Type B pancreatic cell (in vitro differentiated cells): ENCODE results near the gene ORC5. TPM values are rescaled to one million over a fixed set of nuclear protein-coding genes. Genes with fewer than 3 reads are reported as not detected.
"Not testable (repeated sequence)": the region's sequence is repeated elsewhere in the genome, so short reads cannot be mapped to it uniquely, and the experiment has no call there.

ENCODE experiments used
- DNase-seq: peaks from one replicate; pipeline ENCODE4 v3.0.0; 2021; ENCODE audit warnings: mixed read lengths; ENCODE audit not compliant: unreplicated experiment; ENCODE audit errors: extremely low spot score
- H3K27ac Mint-ChIP-seq: 2 replicates; pipeline ENCODE4 v1.8.0; 2021; ENCODE audit warnings: mild to moderate bottlenecking, mixed read lengths
- H3K27me3 Mint-ChIP-seq: 2 replicates; pipeline ENCODE4 v1.8.0; 2021; ENCODE audit warnings: mixed read lengths
- H3K36me3 Mint-ChIP-seq: 2 replicates; pipeline ENCODE4 v1.8.0; 2021; ENCODE audit warnings: mixed read lengths
- H3K4me1 Mint-ChIP-seq: one replicate; pipeline ENCODE4 v1.8.0; 2021; ENCODE audit warnings: mixed read lengths; ENCODE audit not compliant: unreplicated experiment
- H3K4me3 Mint-ChIP-seq: 2 replicates; pipeline ENCODE4 v1.8.0; 2021; ENCODE audit warnings: mild to moderate bottlenecking, mixed read lengths
- H3K9me3 Mint-ChIP-seq: 2 replicates; pipeline ENCODE4 v1.8.0; 2021; ENCODE audit warnings: mixed read lengths
- total RNA-seq: library from RNA; stranded (reverse); gene quantifications from 2 replicates; pipeline ENCODE4 v1.2.1, GENCODE V29; 2021; ENCODE audit warnings: low replicate concordance
- TF ChIP-seq, protein P1 (sequence below): fragments of 200-600 bp; sonication (generic); conservative IDR thresholded peaks from 2 replicates; pipeline ENCODE4 v1.5.0; 2021; ENCODE audit warnings: antibody characterized with exemption, mild to moderate bottlenecking

ORC5 gene
- total RNA-seq, 1 donor from 2014 or later: 22.8 TPM

DNA sequence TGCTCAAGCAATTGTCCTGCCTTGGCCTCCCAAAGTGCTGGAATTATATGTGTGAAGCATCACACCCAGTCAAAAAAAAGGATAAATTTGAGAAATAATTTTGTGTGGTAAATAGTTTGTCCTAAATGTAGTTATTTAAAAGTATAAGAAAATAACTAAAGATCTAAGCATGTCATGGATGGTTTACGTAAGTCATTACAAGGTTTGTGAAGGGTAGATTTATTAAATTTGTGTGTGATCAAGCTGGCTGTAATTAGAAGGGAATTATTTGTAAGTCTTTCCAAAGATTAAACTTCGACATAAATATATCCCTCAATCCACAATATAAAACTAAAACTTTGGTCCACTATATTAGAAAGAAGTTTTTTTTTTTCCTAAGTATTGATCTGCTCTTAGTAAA lies 28.6 kb downstream of the ORC5 start:
- Mint-ChIP-seq H3K9me3 (peaks cover 10% of the 10 kb centered on the region), H3K4me3 (no peak overlapping the region), H3K27ac (no peak overlapping the region), H3K36me3 (peaks cover 63% of the 10 kb centered on the region), H3K4me1 (no peaks in the 10 kb centered on the region), H3K27me3 (no peaks in the 10 kb centered on the region)
- no peak for DNase-seq
- TF ChIP-seq, protein P1, sequence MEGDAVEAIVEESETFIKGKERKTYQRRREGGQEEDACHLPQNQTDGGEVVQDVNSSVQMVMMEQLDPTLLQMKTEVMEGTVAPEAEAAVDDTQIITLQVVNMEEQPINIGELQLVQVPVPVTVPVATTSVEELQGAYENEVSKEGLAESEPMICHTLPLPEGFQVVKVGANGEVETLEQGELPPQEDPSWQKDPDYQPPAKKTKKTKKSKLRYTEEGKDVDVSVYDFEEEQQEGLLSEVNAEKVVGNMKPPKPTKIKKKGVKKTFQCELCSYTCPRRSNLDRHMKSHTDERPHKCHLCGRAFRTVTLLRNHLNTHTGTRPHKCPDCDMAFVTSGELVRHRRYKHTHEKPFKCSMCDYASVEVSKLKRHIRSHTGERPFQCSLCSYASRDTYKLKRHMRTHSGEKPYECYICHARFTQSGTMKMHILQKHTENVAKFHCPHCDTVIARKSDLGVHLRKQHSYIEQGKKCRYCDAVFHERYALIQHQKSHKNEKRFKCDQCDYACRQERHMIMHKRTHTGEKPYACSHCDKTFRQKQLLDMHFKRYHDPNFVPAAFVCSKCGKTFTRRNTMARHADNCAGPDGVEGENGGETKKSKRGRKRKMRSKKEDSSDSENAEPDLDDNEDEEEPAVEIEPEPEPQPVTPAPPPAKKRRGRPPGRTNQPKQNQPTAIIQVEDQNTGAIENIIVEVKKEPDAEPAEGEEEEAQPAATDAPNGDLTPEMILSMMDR: no peak

DNA sequence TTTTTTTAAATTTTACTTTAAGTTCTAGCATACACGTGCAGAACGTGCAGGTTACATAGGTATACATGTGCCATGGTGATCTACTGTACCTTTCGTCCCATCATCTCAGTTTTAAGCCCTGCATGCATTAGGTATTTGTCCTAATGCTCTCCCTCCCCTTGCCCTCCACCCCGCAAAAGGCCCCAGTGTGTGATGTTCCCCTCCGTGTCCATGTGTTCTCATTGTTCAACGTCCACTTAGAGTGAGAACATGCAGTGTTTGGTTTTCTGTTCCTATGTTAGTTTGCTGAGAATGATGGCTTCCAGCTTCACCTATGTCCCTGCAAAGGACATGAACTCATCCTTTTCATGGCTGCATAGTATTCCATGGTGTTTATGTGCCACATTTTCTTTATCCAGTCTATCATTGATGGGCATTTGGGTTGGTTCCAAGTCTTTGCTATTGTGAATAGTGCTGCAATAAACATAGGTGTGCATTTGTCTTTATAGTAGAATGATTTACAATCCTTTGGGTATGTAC lies 30.2 kb downstream of the ORC5 start:
- H3K4me1 Mint-ChIP-seq, H3K27me3 Mint-ChIP-seq, DNase-seq, H3K27ac Mint-ChIP-seq, H3K9me3 Mint-ChIP-seq, H3K4me3 Mint-ChIP-seq: not testable (repeated sequence)
- H3K36me3 Mint-ChIP-seq: peaks cover 60% of the 10 kb centered on the region

DNA sequence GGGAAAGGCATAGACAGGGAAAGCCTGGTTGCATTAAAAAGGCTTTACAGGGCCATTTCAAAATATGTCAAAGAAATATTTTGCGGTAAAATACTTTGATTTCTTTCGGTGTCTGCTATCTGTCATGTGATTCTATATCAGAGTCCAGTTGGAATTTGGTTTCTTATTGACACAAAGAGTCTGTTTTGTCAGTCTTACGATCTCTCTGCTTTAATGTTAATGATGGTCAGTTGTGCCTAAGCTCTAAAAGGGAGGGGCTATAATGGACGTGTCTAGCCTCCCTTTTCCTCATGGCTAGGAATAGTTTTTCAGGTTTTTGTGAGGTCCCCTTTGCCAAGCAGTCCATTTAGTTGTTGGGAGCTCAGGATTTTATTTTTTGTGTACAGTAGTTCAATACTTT lies 31.5 kb downstream of the ORC5 start:
- peaks cover 57% of the 10 kb centered on the region for H3K36me3 Mint-ChIP-seq
- no peak for DNase-seq
- H3K27me3 Mint-ChIP-seq: no peaks in the 10 kb centered on the region
- TF ChIP-seq, protein P1: no peak
- H3K27ac Mint-ChIP-seq: no peak overlapping the region
- H3K4me3 Mint-ChIP-seq: no peak overlapping the region
- no peaks in the 10 kb centered on the region for H3K4me1 Mint-ChIP-seq
- H3K9me3 Mint-ChIP-seq: peaks cover 10% of the 10 kb centered on the region

DNA sequence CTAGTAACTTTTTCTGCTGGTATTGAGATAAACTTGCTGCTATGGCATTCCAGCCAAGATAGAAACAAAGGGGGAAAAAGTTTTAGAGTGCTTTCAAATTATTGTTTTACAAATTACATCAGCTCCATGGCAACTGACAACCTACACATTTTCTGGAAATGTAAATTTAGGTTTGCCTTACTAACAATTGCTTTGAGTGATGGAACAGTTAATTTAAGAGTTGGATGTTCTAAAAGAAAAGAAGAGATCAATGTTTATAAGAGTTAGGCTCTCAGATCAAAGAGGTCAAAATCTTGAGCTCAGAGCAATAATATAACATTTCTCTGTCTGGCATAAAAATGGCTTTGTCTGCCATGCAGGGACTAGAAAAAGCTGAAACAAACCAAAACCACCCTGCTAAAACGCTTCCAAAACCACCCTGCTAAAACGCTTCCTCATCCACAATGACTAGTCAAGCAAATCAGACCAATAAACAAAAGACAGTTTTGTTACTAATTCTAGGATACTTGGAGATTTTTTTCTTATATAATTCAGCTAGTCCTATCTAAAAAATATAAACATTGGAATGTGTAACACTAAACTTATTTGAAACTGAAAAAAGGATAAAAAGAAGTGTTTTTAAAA lies 32.3 kb downstream of the ORC5 start:
- TF ChIP-seq, protein P1: no peak

DNA sequence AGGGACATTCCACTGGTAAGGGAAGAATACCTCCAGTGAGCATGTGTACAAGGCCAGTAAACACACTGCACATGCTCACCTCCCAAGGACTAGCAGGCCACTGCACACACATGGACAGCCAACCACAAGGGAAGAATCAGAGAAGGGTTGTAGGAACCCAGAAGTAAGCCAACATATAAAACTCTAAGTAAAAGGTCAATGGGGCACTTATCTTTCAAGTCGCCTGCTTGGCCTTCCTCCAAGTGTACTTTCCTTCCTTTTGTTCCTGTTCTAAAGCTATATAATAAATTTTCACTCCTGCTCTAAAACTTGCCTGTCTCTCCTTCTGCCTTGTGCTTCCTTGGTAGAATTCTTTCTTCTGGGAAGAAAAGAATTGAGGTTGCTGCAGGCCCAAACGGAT lies 33.0 kb downstream of the ORC5 start:
- H3K4me3 Mint-ChIP-seq: no peak overlapping the region
- H3K27me3 Mint-ChIP-seq: no peaks in the 10 kb centered on the region
- no peaks in the 10 kb centered on the region for H3K4me1 Mint-ChIP-seq
- TF ChIP-seq, protein P1: no peak
- peaks cover 5% of the 10 kb centered on the region for H3K9me3 Mint-ChIP-seq
- peaks cover 57% of the 10 kb centered on the region for H3K36me3 Mint-ChIP-seq
- no peak for DNase-seq
- H3K27ac Mint-ChIP-seq: no peak overlapping the region

More for the DNA sequence above, 32.3 kb downstream of the ORC5 start:
- Mint-ChIP-seq H3K4me1 (no peaks in the 10 kb centered on the region), H3K27me3 (no peaks in the 10 kb centered on the region), H3K36me3 (peaks cover 57% of the 10 kb centered on the region), H3K4me3 (no peak overlapping the region), H3K27ac (no peak overlapping the region), H3K9me3 (peaks cover 10% of the 10 kb centered on the region)
- no peak for DNase-seq

DNA sequence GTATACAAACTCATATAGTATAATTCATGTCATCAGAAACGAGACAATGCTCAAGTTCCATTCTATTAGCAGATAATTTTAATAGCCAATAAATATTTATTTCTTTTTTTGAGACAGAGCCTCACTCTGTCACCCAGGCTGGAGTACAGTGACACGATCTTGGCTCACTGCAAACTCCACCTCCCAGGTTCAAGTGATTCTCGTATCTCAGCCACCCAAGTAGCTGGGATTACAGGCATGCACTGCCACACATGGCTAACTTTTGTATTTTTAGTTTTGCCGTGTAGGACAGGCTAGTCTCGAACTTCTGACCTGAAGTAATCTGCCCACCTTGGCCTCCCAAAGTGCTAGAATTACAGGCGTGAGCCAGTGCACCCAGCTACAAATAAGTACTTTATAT lies 45.7 kb downstream of the ORC5 start:
- H3K36me3 Mint-ChIP-seq: peaks cover 4% of the 10 kb centered on the region
- no peaks in the 10 kb centered on the region for H3K27me3 Mint-ChIP-seq
- no peak overlapping the region for H3K27ac Mint-ChIP-seq
- DNase-seq: no peak
- H3K4me1 Mint-ChIP-seq: no peaks in the 10 kb centered on the region
- TF ChIP-seq, protein P1: no peak
- no peaks in the 10 kb centered on the region for H3K9me3 Mint-ChIP-seq
- no peak overlapping the region for H3K4me3 Mint-ChIP-seq
